WTC11 (cell line): ENCODE measurements around the gene PRR12.

ENCODE experiments used
- CTCF ChIP-seq: fragments of 200-600 bp; IDR thresholded peaks from 2 replicates; pipeline ENCODE4 v1.8.0; 2022; ENCODE audit warnings: antibody characterized with exemption
- FOXJ3 ChIP-seq: sonication (generic); formaldehyde crosslinking; IDR thresholded peaks from 2 replicates; pipeline ENCODE4 v1.9.0; 2021; ENCODE audit warnings: missing genetic modification reagents, mild to moderate bottlenecking, borderline replicate concordance
- ZSCAN18 ChIP-seq: fragments of 250-450 bp; sonication (Bioruptor Pico); IDR thresholded peaks from 2 replicates; pipeline ENCODE4 v2.1.2; 2022; ENCODE audit warnings: mild to moderate bottlenecking, moderate library complexity

GRCh38 chr19:49591731-49592485 is 926 bp downstream of the PRR12 start:
- no peak for TF ChIP-seq FOXJ3
- TF ChIP-seq CTCF, result no peak
- TF ChIP-seq ZSCAN18 (CRISPR knock-in tag), result no peak
